ENCODE data around the gene CRTC3.

The CRTC3 gene

DNA sequence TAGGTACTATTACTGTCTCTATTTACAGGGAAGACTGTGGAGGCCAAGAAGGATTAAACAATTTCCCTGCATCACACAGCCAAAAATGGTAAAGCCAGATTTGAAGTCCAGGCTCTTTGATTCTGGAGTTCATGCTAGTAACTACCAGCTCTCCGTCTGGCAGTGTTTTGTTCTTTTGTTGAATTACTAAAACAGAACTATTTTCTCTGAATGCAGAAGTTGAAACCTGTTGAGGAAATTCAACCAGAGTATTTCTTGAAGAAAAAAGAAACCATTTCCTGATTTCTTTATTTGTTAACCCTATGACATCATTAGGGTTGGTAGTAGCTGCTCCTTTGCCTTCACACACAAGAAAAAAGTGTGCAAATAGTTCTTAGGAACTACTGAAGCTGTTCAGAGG lies 34.3 kb downstream of the CRTC3 start:
- peak; percentile 57 for DNase-seq

DNA sequence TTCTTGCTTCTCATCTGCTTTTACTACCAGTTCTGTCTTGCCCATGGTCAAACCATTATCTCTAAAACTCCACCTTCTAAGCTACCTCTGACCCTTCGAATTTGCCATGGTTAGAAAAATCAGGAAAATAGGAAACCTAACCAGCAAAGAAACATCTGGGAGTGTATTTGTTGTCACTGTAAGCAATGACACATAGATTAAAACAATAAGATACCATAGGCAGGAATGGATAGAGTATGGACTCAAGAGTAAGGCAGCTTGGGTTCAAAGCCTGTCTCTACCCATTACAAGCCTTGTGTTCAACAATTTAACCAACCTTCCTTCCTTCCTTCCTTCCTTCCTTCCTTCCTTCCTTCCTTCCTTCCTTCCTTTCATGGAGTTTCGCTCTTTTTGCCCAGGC lies 34.9 kb downstream of the CRTC3 start:
- DNase-seq = no peak

DNA sequence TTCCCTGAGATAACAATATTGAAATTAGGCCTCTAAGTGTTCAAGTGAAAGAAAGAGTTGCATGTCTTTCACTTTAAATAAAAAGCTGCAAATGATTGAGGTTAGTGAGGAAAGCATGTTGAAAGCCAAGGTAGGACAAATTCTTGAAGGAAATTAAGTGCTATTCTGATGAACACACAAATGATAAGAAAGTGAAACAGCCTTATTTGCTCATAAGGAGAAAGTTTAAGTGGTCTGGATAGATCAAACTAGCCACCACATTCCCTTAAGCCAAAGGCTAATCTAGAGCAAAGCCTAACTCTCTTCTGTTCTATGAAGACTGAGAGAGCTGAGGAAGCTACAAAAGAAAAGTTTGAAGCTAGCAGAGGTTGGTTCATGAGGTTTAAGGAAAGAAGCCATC lies 36.1 kb downstream of the CRTC3 start:
- no peak for DNase-seq

DNA sequence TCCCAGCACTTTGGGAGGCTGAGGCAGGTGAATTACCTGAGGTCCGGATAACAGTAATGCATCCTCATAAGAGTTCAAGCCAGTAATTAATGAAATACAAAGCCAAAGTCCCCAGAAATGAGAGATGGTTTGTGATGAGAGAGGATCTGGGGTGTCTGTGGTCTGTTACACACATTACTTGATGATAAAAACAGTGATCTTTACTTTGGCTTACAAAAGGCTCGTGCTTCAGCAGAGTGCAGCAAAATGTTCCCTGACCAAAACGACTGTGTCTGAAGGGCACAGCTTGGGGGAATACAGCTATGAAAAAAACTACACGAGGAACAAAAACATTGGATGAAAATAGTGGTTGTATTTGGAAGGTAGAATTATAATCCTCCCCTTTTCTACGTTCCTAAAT lies 40.9 kb downstream of the CRTC3 start:
- no peak for DNase-seq

DNA sequence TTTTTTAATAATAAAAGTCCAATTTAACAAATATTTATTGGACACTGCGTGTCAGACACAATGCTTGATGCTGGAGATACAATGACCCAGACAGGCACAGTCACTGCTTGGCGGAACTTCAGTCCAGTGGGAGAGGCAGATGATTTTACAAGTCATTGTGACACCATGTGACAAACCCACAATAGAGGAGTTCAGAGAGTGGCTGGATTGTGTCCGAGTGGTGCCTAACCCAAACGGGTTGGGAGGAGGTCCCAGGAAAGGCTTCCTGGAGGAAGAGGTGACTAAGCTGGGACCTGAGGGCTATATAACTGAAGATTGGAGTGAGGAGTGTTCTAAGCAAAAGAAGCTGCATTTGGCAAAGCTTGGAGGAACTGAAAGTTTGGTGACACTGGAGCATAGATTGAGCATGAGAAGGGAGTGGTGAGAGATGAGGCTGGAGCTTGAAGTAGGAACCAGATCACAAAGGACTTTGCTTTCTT lies 41.4 kb downstream of the CRTC3 start:
- DNase-seq = peak; percentile 80

DNA sequence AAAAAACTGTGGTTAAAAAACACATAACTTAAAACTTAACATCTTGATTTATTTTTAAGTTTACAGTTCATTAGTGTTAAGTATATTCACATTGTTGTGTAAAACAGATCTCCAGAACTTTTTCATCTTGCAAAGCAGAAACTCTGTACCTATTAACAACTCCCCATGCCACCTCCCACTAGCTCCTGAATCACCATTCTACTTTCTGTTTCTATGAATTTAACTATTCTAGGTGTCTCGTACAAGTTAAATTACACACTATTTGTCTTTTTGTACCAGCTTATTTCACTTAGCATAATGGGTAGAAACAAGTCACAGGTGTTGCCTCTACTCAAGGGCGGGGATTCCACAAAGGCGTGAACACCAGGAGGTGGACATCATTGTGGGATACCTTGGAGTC lies 43.2 kb downstream of the CRTC3 start:
- no peak for DNase-seq

DNA sequence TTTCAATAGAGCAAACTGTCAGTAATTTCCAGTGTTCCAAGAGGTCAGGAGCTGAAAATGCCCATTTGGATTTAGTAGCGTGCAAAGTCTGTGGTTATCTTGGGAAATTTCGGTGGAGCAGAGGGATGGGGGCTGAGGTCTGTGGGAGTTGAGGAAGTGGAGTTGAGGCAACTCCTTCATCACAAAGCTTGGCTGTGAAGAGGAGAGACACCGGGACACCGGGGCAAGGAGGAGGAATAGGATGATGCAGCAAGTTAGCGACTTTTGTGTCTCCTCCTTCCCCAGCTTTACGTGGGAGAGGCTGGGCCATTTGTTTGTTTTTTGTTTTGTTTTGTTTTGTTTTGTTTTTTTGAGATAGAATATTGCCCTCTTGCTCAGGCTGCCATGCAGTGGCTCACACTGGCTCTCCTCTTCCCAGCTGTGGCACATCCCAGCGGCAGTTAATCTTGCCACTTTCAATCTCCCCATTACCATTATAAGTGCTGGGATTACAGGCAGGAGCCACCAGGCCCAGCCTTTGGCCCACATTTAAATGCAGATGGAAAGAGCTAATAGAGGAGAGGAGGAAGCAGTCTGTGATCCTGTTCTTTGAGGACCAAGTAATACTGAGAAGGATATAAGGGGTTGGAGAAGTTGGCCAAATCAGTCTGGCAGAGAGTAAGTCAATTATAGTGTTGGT lies 47.1 kb downstream of the CRTC3 start:
- no peak for DNase-seq

DNA sequence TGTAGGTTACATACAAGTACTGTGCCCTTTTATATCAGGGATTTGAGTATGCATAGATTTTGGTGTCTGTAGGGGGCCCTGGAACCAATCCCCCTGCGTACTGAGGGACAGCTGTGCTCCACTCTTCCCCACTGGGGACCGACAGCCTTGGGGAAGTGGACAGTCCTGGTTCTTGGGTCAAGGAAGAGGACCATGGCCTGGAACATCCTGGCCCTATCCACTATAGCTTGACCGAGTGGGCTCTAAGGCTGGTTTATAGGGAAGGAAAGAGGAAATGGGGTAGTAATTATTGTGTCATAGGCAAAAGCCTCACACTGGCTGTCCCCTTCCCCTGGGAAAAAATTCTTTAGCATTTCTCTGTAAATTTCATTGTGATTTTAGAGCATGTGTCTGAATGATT lies 49.5 kb downstream of the CRTC3 start:
- DNase-seq = no peak

DNA sequence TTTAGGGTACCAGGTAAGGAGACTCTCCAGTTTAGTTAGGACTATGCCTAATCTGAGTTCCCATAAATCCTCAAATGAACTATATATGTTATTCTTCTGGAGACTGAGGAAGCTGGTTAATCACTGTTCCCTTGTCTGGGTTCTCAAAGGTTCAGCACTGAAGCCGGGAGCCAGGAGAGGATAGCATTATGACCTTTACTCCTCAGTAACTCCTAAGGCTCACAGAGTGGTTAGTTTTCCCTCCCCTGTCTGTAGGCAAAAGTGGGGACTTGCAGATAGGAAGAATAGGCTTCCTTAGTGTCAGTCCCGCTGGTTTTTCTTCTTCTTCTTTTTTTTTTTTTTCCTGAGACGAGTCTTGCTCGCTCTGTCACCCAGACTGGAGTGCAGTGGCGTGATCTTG lies 50.4 kb downstream of the CRTC3 start:
- no peak for DNase-seq

DNA sequence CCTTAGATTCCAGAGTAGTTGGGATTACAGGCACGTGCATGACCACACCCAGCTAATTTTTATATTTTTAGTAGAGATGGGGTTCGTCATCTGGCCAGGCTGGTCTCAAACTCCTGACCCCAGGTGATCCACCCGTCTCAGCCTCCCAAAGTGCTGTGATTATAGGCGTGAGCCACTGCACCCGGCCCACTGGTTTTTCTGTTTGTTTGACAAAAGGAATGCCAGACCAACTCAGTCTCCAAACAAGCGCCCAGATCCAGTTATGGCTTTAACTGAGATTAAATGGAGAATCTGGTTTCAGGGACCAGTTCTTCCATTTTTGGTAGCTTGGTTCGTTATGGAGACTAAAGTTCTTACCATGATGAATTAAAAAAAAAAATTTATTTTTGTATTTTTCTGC lies 50.8 kb downstream of the CRTC3 start:
- DNase-seq = no peak

DNA sequence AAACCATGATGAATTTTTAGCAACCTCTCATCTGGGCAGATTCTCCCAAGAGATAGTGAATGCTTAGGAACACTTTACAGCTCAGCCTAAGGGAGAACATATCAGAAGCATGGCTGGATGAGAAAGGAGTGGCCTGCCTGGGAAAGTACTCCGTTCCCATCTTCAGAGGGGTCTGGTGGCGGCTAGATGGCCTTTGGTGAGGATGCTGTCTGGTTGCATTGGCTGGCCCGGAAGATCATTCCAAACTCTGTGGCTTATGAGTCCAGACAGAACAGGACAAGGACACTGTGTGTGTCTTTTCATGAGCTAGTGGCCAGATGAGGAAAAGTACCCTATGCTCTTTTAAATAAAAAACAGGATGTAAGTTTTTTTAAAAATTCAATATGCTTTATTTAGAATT lies 51.2 kb downstream of the CRTC3 start:
- DNase-seq = no peak

DNA sequence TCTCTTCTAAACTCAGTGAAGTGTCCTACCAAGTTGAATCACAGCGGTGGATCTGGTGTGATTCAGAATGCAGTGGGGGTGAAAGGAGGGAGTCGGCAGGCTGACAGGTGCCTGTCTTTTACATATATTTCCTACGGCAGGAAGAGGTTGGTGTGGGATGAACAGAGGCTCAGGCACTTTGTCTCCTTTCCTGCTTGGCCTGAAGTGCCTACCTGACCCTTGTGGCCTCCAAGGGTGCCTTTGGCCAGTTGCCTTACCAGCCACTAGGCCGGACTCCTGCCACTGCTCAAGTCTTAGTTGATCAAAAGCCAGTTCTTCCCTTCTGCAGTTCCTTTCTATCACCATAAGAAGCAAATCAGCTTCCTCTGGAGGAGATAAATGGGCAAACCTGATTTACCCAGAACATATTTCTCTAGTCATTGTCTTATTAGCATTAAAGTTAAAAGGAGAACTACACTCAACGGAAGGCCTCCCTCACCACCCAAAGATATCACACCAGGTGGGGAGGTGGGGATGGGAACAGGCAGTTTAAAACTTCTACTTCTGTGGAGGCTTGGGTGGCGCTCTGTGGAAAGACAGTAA lies 52.1 kb downstream of the CRTC3 start:
- DNase-seq = peak; percentile 41

DNA sequence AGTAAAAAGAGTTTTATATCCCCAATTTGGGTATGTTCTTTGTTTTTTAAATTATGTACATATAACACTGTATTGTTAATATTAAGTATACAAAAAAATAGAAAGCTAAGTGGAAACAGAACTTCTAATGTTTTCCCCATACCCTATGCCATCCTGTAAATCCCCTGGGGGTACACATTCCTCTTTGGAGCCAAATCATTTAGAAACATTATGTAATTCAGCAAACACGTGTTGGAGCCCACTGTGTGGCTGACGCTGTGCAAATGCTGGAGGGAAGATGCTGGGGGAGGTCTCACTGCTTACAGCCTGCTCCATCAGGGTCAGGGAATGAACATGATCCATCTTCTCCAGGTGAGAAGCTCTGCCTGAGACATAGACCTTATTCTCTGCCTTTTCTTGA lies 52.8 kb downstream of the CRTC3 start:
- no peak for DNase-seq

DNA sequence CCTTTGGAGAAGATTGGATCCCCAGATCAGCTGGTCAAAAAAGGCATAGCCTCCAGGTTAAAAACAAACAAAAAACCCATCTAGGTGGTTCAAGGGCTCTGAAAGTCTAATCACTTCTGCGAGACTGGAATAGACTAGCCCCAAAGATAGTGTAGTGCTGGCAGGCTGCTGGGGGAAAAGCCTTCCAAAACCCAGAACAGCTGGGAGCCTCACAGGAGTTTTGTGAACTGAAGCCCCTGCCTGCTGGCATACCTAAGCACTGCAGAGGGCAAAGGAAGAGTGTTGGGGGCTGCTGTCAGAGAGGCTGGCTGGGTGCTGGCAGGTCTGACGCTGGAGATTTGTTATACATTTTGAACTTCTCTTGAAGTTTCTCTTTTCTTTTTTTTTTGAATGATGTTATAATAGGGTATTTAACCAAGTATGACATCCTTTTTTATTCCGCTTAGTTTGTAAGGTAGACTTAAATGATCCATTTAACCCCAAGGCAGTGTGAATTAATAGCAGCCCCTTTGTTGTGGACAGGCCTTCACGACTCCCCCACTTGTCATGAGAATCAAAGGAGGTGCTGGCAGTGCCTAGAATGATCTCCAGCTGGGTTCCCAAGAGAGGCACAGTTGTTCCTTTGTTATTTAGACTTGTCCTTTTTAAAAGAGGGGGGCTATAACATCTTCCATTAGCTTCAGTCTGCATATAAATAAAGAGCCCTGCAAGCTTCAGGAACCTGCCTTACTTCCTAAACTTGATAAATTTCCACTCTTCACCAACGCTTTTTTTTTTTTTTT lies 53.9 kb downstream of the CRTC3 start:
- DNase-seq = no peak

DNA sequence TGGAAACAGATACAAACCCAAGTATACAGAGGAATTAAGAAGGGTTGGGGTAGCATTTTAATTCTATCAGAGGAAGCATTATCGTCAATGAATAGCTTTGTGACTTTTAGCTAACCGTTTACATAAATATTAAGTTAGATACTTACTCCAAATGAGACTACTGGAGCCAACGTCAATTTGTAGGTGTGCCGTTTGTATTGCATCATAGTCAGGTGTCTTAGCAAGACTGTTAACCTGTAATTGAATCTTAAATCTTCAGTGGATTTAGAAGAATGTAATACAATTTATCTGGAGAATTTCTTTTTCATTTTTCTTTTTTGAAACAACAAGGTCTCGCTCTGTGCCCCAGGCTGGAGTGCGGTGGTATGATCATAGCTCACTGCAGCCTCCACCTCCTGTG lies 55.1 kb downstream of the CRTC3 start:
- DNase-seq = no peak

DNA sequence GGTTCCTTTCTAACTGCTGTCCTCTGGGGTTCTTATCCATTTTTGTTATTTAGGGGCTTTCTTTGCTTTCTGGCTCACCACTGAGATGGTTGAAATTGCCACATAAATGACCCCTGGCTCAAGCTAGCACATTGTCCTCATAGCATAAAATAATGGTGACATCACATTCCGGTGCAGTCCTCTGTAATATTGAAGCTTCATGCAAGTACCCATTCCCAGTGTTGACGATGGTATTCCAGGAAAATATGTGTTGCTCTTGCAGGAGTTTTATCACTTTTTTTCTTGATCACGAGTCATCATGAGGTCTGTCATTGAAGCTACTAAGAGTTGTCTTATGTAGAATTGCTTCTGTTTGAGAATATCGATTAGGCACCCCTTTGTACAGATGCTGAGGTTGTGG lies 56.1 kb downstream of the CRTC3 start:
- DNase-seq = no peak

DNA sequence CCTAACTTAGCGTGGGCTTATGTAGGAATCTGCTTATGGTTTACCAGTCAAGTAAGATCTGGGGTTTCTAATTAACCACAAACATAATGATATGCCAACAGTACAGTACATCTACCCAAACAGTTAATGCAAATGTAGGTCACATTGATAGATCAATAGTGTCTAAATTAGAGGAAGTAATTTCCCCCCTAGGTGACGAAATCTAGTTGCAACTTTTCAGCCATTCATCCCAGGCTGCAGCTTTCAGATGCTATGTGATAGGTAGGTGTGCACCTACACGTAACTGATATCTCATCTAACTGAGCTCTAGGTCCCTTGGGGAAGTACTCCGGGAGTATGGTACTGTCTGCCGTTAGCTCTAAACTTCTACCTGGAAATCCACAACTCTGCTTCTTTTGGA lies 57.2 kb downstream of the CRTC3 start:
- no peak for DNase-seq

DNA sequence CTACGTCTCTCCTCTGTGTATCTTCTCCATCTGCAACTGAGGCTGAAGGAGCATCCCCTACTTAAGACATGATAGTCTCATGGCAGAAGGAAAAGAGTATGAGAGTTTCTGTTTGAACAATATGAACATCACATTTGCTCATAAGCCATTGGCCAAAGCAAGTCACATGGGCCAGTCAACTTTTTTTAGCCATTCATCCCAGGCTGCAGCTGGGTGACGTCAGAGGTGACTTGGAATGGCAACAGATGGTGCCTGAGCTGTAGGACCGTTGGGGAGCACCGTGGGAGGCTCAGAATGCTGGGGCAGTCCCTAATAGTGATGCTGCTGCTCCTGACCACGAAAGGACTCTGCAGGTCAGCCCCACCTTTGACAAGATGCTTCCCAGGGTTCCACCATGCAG lies 58.7 kb downstream of the CRTC3 start:
- no peak for DNase-seq

DNA sequence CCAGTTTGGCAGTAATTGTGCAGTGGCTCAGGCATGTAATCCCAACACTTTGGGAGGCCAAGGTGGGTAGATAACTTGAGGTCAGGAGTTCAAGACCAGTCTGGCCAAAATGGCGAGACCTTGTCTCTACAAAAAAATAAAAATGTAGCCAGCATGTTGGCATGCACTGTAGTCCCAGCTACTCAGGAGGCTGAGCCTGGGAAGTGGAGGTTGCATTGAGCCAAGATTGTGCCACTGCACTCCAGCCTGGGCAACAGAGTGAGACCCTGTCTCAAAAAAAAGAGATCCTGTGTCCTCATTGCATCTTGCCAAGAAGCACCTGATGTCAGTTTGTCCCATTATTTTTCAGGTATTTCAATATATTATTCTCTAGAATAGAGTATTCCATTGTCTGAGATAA lies 61.8 kb downstream of the CRTC3 start:
- no peak for DNase-seq

DNA sequence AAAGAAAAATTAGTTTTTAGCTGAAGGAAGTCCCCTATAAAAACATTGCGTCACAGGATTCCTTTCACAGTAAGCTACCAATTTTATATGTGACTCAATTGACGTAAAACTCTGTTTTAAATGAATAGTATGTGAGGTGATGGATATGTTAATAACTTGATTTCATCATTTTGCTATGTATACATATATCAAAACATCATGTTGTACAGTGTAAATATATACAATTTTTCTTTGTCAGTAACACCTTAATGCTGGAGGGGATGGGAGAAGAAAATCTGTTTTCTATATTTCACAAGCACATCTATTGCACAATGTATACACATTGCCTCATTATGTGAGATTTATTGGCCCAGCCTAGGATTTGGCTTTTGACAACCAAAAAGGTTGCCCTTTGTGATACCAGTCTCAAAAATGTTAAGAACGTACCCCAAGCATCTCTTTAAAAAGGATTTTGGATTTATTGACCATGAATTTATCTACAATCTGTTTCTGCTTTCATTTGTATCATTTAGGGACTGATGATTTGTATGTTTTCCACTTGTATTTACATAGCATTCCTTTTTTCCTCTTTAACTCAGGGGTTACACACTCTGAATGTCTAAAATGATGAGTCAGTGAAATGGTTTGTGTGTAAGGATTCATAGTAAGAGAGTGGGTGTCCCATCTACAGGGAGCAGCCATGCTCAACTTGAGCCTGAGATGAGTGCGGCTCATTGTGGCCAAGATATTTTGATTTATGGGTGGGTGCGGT lies 62.6 kb downstream of the CRTC3 start:
- peak; percentile 22 for DNase-seq

DNA sequence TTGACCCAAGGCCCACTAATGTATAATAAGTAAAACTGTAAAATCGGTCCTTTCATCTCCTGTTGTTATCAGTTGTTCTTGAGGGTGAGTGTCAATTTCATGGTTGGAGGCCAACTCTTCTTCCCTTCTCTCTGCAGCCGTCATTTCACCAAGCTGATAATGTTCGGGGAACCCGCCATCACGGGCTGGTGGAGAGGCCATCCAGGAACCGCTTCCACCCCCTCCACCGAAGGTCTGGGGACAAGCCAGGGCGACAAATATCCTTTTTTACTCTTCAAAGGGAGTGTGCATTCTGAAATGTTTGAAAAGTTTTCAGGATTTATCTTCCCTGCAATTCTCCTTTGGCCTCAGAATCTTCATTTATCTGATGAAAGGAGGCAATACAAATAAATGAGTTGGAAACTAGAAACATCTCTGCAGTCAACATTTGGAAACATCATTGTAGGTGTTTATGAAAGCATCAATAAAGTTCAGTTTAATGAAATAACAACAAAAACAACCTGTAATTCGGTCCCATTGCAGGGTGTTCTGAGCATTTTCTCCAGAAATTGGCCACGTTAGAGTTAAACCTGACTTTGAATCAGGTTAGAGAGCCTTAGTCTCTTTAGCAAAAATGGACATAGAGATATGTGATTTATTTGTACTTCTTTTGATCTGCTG lies 63.9 kb downstream of the CRTC3 start:
- peak; percentile 37 for DNase-seq

DNA sequence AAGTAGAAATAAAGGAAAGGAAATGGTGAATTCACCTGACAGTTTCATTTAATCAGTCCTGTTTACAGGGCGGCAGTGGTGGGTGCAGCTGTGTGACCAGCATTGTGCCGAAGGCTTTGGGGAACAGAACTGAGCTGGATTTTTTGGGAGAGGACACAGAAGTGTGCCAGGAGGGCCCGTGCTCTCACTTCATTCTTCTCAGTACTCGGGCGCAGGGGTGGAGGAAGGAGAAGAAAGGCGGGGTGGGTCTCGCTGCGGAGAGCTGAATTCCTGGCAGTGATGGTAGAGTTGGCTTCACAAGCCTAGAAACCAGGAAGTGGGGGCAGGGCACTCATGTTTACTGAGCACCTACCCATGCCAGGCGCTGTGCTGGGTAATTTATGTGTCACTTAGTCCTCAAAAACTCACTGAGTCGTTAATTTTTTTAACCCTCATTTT lies 64.6 kb downstream of the CRTC3 start:
- DNase-seq = peak; percentile 93

DNA sequence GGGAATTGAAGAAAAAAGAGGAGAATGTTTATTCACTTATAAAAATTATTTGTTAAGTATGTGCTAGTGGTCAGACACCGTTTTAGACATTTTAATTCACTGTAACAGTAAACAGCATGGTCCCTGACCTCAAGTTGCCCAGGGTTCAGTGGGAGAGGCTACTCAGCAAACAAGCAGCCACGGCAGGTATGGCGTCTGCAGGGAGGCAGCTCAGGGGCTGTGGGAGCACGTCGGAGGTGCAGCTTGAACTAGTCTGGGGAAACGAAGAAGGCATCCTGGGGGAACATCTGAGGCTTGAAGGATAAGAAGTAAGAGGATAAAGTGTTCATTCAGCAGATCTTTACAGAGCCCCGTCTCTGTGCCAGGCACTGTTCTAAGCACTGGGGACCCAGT lies 66.0 kb downstream of the CRTC3 start:
- no peak for DNase-seq
